ENCODE results near the gene SPECC1L. TPM values are rescaled to one million over a fixed set of nuclear protein-coding genes. Genes with fewer than 3 reads are reported as not detected.
A peak's percentile ranks its signal among the peaks of the same experiment; 100 is the strongest.

The SPECC1L gene
- total RNA-seq, 2 donors from 2014 or later = 32.7 to 38.9 TPM

DNA sequence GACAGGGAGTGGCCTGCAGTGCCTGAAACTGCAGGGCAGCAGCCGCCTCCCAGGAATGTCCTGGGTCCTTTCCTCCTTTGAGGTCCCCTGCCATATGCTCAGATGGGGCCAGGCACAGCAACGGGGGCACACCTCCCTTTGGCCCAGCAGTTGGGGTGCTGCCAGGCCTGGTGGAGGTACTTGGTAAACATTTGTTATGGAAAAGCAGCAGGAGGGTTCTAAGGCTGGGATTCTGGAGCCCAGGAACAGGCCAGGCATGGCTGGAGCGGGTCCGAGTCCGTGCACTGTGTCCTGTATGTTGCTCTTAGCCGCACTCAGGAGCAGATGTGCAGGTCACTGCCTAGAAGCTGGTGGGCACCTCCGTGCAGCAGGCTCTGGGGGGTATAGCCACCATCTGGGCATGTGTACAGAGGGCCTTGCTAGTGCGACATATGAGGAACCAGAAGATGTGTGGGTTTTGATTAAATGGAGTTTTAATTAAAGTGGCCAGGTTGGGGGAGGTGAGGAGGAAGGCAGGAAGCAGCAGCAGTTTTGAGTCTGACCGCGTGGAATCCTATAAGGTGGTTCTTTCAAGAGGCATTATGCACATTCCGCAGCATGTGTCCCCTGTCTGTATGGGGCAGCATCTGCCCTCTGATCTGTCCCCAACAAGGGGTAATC is 158.2 kb downstream of the SPECC1L start:
- H3K9me3 Mint-ChIP-seq = no peaks in the 10 kb centered on the region
- DNase-seq (ENCODE audit: low spot score in 2 of 2) (no peak), ATAC-seq (peak in 1 of 2 donors; percentile 0)
- peaks cover 11 to 17% of the 10 kb centered on the region in 2 donors for H3K36me3 Mint-ChIP-seq
- peak overlapping the region; percentile 93 to 96 for H3K27ac Mint-ChIP-seq

DNA sequence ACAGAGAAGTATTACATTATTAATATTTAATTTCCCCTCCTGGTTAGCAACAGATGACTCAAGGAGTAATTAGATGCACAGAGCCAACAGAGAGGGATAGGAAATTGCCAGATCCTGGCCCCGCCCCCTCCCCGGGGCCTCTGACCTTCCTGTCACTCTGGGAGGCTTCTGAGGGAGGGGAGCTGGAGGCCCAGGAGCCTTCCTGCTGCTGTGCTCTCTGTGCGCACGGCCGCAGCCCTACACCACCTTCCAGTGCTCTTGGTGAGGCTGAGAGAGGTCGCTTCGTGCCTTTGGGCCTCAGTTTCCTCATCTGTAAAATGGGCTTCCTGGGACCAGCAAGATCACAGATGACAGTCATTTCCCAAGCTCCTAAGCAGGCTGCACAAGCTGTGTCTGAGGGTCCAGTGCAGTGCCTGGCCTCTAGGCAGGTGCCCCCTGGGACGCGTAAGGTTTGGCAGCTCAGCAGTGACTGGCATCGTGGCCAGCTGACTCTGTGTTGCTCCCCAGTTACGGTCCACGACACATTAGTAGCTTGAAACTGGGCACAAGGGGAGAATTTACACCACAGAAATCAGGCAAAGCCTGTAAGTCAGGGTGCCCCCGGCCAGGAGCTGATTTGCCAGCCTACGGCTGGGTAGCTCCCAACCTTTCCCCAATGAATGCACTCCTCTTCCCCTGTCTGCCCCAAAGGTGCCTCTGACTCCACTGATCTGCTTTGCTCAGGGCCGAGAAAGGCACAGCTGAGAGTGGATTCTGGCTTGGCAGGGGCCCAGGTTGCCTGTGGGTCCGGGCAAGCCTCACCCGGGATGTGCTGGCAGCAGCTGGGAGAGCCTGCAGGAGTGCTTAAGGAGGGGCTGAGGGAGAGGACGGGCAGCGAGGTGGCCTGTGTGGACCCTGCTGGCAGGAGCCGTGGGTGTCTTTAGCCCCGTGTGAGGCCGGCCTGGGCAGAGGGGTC is 159.1 kb downstream of the SPECC1L start:
- peak; percentile 19 to 23 for ATAC-seq
- peaks cover 11 to 22% of the 10 kb centered on the region in 2 donors for H3K36me3 Mint-ChIP-seq
- H3K27ac Mint-ChIP-seq = peak overlapping the region; percentile 93 to 96
- peak in 1 of 2 donors; percentile 70 for DNase-seq (ENCODE audit: low spot score in 2 of 2)
- no peaks in the 10 kb centered on the region for H3K9me3 Mint-ChIP-seq

DNA sequence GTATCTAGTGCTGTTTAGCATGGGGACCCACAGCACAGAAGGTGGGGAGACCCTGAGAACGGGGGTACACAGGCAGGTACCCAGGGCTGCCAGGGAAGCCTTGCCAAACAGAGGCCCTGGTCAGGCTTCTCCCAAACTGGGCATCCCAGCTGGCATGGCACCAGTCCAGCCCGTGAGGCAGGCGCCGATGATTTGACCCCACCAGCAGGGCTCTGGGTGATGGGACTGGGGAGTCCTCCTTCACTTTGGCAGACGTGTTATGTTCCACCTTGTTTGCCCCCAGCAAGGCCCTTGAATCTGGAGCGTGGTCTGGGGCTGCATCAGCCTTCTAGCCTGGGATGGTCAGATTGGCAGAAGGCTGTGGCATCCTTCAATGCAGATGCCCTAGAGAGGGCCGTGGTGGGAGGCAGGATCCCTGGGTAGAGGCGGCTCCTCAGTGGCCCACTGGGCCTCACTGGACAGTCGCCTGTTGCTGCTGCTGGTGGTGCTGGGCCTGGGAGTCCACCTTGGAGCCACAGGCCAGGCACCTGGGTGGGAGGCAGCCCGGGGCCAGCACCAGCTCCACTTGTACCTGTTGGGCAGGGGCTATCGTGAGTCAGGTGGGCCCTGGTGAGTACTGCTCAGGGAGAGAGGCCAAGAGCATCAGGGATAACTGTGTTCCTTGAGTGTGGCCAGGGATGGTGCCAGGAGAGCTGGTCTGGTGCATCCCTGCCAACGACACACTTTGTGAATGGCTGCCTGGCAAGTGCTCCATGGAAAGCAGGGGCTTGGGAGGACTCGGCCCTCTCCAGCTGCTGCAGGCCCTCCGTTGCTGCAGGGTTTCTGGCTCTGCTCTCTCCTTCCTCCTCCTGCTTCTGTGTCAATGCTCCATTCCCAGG is 160.0 kb downstream of the SPECC1L start:
- ATAC-seq (no peak), DNase-seq (ENCODE audit: low spot score in 2 of 2) (no peak)
- Mint-ChIP-seq H3K36me3 (peaks cover 11 to 24% of the 10 kb centered on the region in 2 donors), H3K9me3 (no peaks in the 10 kb centered on the region), H3K27ac (peak overlapping the region; percentile 91 to 96)

DNA sequence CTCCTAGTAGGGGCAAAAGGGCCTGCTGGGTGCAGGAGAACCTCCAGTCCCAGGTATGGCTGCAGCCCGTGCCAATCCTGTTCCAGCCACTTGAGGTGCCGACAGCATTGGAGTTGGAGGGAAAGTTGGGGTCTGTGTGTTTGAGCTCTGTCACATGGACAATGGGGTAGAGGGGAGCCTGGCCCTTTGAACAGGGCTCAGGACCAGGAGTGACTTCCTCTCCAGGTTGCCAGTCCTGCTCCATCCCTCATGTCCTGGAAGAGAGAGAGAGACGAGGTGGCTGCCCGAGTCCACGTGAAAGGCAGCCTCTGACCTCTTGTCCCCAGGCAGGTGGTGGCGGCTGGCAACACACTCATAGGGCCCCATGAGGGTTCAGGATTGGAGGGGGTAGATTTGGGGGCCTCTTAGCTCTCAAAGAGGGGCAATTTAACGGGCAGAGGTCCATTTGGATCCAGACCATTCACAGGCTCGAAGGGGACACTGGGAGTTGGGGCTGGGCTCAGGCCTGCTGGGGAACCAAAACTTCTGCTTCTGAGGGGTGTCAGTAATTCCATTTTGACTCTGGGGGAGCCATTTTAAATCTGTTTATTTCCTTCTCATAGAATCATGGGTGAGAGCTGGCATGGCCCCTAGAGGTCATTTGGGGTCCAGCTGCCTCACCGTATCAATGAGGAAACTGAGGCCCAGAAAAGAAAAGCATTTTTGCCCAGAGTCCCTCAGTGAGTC is 160.8 kb downstream of the SPECC1L start:
- ATAC-seq (no peak), DNase-seq (ENCODE audit: low spot score in 2 of 2) (no peak)
- no peaks in the 10 kb centered on the region for H3K9me3 Mint-ChIP-seq
- H3K27ac Mint-ChIP-seq = peak overlapping the region; percentile 91 to 96
- H3K36me3 Mint-ChIP-seq = peaks cover 11 to 24% of the 10 kb centered on the region in 2 donors

DNA sequence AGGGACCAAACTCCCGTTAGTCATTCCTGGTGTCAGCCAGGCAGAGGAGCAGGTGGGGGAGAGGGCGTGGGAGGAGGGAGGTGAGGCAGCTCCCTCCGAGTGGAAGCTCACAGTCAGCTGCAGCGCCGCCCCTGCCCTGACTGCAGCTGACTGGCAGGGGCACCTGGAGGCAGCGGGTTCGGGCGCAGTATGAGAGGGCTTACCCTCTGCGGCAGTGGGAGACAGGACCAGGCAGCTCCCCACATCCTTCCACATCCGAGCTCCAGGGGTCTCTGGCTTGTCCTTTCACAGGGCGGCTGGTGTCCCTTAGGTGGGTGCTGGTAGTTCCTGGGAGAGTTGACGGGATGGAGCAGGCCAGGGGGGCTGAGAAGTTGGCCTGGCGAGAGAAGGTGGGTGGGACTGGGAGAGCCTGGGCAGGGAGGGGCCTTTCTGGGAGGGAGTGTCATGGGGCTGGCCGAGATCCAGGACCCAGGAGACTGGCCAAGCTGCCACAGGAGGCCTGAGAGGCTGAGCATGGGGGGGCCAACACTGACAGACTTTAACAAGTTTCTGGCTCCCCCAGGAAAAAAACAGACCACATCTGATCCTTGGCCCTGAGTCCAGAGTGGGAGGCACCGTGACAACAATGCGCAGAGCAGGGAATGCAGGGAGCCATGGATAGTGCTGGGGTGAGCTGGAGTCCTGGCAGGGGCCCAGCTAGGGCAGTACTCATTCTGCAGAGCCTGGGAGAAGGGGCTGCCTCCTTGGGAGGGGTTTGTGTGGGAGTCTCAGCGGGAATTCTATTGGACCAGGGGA is 161.6 kb downstream of the SPECC1L start:
- Mint-ChIP-seq H3K27ac (peak overlapping the region; percentile 65 to 96), H3K36me3 (peaks cover 11 to 24% of the 10 kb centered on the region in 2 donors), H3K9me3 (no peaks in the 10 kb centered on the region)
- no peak for DNase-seq (ENCODE audit: low spot score in 2 of 2)
- no peak for ATAC-seq

DNA sequence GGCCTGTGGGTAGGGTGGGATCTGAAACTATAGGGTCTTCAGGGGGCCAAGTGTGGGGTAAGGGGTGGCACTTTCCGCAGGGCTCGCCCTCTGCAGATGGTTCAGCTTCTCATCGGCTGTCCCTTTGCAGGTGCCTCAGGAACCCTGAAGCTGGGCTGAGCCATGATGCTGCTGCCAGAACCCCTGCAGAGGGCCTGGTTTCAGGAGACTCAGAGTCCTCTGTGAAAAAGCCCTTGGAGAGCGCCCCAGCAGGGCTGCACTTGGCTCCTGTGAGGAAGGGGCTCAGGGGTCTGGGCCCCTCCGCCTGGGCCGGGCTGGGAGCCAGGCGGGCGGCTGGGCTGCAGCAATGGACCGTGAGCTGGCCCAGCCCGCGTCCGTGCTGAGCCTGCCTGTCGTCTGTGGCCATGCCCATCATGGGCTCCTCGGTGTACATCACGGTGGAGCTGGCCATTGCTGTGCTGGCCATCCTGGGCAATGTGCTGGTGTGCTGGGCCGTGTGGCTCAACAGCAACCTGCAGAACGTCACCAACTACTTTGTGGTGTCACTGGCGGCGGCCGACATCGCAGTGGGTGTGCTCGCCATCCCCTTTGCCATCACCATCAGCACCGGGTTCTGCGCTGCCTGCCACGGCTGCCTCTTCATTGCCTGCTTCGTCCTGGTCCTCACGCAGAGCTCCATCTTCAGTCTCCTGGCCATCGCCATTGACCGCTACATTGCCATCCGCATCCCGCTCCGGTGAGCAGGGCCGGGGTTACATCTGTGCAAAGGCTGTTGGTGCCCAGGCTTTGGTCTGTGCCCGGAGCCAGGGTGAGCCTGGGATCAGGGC is 162.6 kb downstream of the SPECC1L start:
- DNase-seq (ENCODE audit: low spot score in 2 of 2) (no peak), ATAC-seq (no peak)
- no peaks in the 10 kb centered on the region for H3K9me3 Mint-ChIP-seq
- peak overlapping the region; percentile 97 to 99 for H3K27ac Mint-ChIP-seq
- peaks cover 9 to 16% of the 10 kb centered on the region in 2 donors for H3K36me3 Mint-ChIP-seq

DNA sequence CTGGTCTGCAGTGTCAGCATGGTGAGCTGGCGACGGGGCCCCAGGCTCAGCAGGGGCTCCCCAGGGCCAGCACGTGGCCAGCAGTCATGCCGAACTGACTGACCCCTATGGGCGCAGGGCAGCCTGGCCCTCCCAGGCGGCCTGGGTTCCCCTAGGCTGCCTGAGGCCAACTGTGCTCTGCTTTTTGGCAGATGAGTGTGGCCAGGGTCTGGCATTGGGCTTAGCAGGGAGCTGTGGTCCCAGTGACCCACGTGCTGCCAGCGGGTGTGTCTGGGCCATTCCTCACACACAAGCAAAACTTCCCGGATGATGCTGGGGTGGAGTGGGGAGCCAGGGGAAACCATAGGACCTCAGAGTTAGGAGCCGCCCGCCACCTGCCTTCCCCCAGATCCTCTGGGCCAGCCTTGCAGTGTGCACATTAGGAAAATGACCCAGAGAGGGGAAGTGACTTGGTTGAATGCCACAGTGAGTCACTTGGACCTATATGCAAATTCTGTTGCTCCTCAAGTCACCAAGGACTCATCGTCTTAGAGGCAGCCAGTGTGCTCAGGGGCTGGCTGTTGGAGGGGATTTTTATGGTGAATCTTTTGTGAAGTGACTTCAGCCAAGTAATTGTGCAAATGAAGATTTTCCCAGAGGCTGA is 163.3 kb downstream of the SPECC1L start:
- Mint-ChIP-seq H3K9me3 (no peaks in the 10 kb centered on the region), H3K27ac (peak overlapping the region; percentile 97 to 99), H3K36me3 (peaks cover 1 to 9% of the 10 kb centered on the region in 2 donors)
- DNase-seq (ENCODE audit: low spot score in 2 of 2) = no peak
- ATAC-seq = peak; percentile 77 to 85

DNA sequence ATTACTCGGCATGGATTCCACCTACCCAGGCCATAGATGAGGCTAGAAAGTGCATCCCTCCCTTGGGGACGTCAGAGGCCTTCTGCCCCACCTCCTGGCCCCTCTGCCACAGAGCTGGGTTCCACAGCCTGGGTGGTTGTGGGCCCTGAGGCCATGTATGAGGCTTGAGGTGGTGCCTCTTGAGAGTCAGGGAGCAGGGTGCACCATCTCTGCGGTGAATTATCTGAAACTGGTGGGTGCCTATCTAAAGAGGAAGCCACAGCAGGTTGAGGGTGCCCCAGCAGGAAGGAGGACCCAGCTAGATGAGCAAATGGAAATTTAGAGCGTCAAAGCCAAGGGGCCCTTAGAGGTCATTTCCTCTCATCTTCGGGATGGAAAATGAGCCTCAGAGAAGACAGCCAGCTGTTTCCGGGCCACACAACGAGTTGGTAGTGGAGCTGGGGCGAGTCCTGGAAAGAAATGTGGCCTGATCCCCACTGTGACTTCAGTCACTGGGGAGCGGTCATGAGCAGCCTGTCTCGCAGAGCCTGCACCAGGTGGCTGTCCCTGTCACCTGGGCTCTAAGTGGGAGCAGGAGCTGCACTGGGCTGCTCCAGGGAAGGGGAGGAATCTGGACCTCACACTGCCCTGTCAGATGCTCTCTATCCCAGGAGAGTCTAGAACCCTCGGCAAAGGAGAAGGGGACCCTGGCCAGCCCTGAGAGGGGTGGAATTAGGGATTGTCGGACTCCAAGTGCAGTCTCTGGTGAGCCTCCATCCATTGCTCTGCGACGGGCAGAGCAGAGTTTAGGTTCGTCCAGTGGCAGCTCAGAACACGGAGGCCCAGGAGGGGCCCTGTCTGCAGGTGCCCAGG is 164.1 kb downstream of the SPECC1L start:
- DNase-seq (ENCODE audit: low spot score in 2 of 2) (peak; percentile 58 to 86), ATAC-seq (peak; percentile 75 to 76)
- peak overlapping the region; percentile 97 to 99 for H3K27ac Mint-ChIP-seq
- H3K9me3 Mint-ChIP-seq = no peaks in the 10 kb centered on the region
- peaks cover 0 to 7% of the 10 kb centered on the region in 2 donors for H3K36me3 Mint-ChIP-seq

DNA sequence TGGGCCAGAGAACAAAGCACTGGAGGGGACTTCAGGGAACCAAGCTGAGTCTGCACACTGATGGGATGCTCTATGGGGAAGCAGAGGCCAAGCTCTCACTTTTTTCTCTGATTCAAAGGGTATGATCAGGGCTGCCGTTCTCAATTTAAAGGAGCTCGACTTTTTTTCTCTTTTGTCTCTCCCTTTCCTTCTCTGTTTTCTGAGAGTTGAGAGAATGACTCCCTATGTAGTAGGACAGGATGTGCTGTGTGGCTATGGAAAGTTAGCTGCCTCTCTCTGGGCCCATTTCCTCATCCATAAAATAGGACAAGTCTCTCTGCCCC is 164.7 kb downstream of the SPECC1L start:
- H3K9me3 Mint-ChIP-seq = no peaks in the 10 kb centered on the region
- peak overlapping the region; percentile 90 to 97 for H3K27ac Mint-ChIP-seq
- H3K36me3 Mint-ChIP-seq = peaks cover 0 to 7% of the 10 kb centered on the region in 2 donors
- no peak for ATAC-seq
- no peak for DNase-seq (ENCODE audit: low spot score in 2 of 2)

DNA sequence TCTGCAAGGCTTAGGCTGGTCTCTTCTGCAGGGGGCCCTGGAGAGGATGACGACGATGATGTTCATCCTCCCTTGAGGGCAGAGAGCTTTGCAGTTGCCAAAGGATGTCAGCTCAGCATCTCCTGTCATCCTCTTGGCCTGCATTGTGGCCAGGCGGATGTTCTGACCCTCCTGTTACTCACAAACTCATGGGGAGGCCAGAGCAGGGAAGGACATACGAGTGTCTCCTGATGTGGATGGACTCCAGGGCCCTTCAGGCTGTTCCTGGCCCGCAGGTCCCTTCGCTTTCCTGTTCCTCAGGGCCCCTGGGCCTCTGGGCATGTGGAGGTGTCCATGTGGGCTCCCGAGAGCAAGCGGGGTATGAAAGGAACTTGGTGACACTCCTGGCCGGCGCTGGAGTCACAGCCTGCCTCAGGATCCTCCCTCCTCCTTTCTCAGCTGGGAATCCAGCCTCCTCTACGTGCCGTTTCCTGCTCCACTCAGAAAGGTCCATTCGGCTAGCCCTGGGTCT is 165.3 kb downstream of the SPECC1L start:
- Mint-ChIP-seq H3K36me3 (peaks cover 5 to 13% of the 10 kb centered on the region in 2 donors), H3K27ac (peak overlapping the region; percentile 90 to 97), H3K9me3 (no peaks in the 10 kb centered on the region)
- DNase-seq (ENCODE audit: low spot score in 2 of 2) = no peak
- no peak for ATAC-seq

DNA sequence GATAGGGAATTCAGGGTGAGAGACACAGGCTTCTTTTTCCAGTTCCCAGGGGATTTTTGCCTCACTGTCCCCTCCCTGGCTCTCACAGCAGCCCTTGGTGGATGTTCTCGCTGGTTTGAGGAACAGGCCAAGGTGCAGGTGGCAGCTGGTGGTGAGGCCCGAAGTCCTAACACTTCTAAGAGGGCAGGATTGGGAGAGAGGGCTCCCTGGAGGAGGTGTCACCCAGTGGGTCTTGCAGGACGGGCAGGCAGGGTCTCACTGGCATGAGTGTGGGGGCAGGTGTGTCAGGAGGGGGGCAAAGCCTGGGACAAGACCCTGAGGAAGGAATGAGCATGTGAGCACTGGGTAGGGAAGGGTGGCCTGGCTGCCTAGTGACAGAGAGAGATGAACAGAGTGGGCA is 165.9 kb downstream of the SPECC1L start:
- Mint-ChIP-seq H3K36me3 (peaks cover 11 to 18% of the 10 kb centered on the region in 2 donors), H3K27ac (peak overlapping the region; percentile 90 to 97), H3K9me3 (no peaks in the 10 kb centered on the region)
- DNase-seq (ENCODE audit: low spot score in 2 of 2) = no peak
- ATAC-seq = no peak

DNA sequence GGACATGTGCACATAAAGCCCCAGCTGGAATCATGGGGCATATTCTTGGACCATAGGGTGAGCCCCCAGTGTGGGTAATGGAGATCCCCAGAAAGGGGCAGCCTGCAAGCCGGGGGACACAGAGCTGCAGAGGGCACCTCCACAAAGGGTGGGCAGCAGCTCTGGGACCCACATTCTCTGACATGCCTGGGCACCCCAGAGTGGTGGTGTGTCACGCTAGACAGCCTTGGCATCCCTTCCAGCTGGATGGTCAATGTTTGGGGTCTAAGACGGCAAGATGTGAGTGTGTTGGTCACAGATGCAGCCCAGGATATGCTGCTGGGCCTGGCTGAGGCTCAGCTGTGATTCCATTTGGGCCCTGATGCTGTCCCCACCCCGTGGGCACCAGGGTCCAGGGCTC is 166.5 kb downstream of the SPECC1L start:
- H3K36me3 Mint-ChIP-seq = peaks cover 12 to 18% of the 10 kb centered on the region in 2 donors
- H3K9me3 Mint-ChIP-seq = no peaks in the 10 kb centered on the region
- H3K27ac Mint-ChIP-seq = peak overlapping the region in 1 of 2 donors; percentile 97
- ATAC-seq (no peak), DNase-seq (ENCODE audit: low spot score in 2 of 2) (no peak)

DNA sequence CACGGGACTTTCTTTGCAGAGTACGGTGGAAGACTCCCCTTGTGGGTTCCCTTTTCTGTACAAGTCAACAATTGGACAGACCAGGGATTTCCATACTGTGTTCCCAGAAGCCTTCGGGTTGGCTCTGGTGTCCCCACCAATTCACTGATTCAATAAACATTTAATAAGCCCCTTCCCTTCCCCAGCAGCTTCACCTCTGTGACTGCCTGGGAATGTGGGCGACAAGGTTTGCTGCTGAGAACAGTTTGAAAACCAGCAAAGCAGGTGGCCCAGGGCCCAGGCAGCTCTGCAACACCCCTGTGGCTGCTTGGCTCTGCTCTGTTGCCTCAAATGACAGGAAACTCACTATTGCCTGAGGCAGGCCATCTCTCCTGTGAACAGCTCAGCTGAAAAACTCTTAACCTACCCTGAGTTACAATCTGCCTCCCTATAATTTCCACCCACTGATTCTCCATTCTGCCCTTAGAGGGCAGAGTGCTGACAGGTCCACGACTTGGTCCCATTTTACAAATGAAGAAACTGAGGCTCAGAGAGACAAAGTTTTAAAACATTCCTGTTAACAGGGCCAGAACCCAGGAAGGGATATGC is 167.2 kb downstream of the SPECC1L start:
- ATAC-seq = no peak
- peaks cover 12 to 18% of the 10 kb centered on the region in 2 donors for H3K36me3 Mint-ChIP-seq

More for the DNA sequence above, 167.2 kb downstream of the SPECC1L start:
- no peak for DNase-seq (ENCODE audit: low spot score in 2 of 2)
- H3K9me3 Mint-ChIP-seq = no peaks in the 10 kb centered on the region
- H3K27ac Mint-ChIP-seq = peak overlapping the region; percentile 63 to 97

Measured in activated naive CD4-positive, alpha-beta T cell treated with anti-CD3 and anti-CD28 coated beads, Interleukin-2, amount 50 U/mL, for 72 hours (primary cell).